DOHH2 (cell line): ENCODE data around the gene PPP3CA.

Experiments used
- H3F3A ChIP-seq: fragments of 200-600 bp; sonication (generic), shearing (Covaris generic); 2 replicates; pipeline ENCODE4 v1.6.0; 2016; ENCODE audit warnings: antibody characterized with exemption, mild to moderate bottlenecking; ENCODE audit not compliant: control insufficient read depth, insufficient read depth
- H3K27ac ChIP-seq: fragments of 200-600 bp; sonication (generic); 2 replicates; pipeline ENCODE4 v1.5.1; 2014; ENCODE audit warnings: low read depth, mild to moderate bottlenecking, low read length, moderate library complexity
- H3K27me3 ChIP-seq: fragments of 200-600 bp; sonication (generic); 2 replicates; pipeline ENCODE4 v1.6.1; 2014; ENCODE audit warnings: mild to moderate bottlenecking, low read length, mixed read lengths; ENCODE audit not compliant: control insufficient read depth
- H3K36me3 ChIP-seq: fragments of 200-600 bp; sonication (generic); 2 replicates; pipeline ENCODE4 v1.6.1; 2014; ENCODE audit warnings: mild to moderate bottlenecking, low read length, moderate library complexity, mixed read lengths; ENCODE audit not compliant: control insufficient read depth
- H3K4me1 ChIP-seq: fragments of 200-600 bp; sonication (generic); 2 replicates; pipeline ENCODE4 v1.6.1; 2014; ENCODE audit warnings: mild to moderate bottlenecking, low read length, mixed read lengths; ENCODE audit not compliant: control insufficient read depth
- H3K4me2 ChIP-seq: fragments of 200-600 bp; sonication (generic); 2 replicates; pipeline ENCODE4 v1.6.0; 2014; ENCODE audit warnings: mild to moderate bottlenecking, low read length, moderate library complexity
- H3K4me3 ChIP-seq: fragments of 200-600 bp; sonication (generic); 2 replicates; pipeline ENCODE4 v1.5.1; 2014; ENCODE audit warnings: mild to moderate bottlenecking, low read length, mixed read lengths
- H3K79me2 ChIP-seq: fragments of 200-600 bp; sonication (generic); 2 replicates; pipeline ENCODE4 v1.6.1; 2014; ENCODE audit warnings: mild to moderate bottlenecking, low read length, mixed read lengths; ENCODE audit not compliant: control insufficient read depth
- H3K9me2 ChIP-seq: fragments of 200-600 bp; sonication (generic); replicated peaks from 2 replicates; pipeline ENCODE4 v1.6.1; 2014; ENCODE audit warnings: mild to moderate bottlenecking, low read length, mixed read lengths; ENCODE audit not compliant: control insufficient read depth
- H3K9me3 ChIP-seq: fragments of 200-600 bp; sonication (generic); 2 replicates; pipeline ENCODE4 v1.6.1; 2014; ENCODE audit warnings: antibody characterized with exemption, low read length, mixed read lengths; ENCODE audit not compliant: control insufficient read depth, insufficient read depth
- H4K20me1 ChIP-seq: fragments of 200-600 bp; sonication (generic); 2 replicates; pipeline ENCODE4 v1.6.0; 2014; ENCODE audit warnings: low read depth, mild to moderate bottlenecking, antibody characterized with exemption, low read length, moderate library complexity; ENCODE audit not compliant: control insufficient read depth, insufficient read depth
- CTCF ChIP-seq: fragments of 200-600 bp; sonication (generic); IDR thresholded peaks from one replicate; pipeline ENCODE4 v1.5.1; 2014; ENCODE audit warnings: antibody characterized with exemption, mild to moderate bottlenecking, low read depth, low read length; ENCODE audit not compliant: poor library complexity, severe bottlenecking
- EZH2phosphoT487 ChIP-seq: fragments of 200-600 bp; sonication (generic); IDR thresholded peaks from 2 replicates; pipeline ENCODE4 v1.6.1; 2017; ENCODE audit warnings: borderline replicate concordance, mild to moderate bottlenecking, antibody characterized with exemption, low read length, moderate library complexity, mixed read lengths

The PPP3CA gene

GRCh38 chr4:101158507-101158906 is 188.8 kb downstream of the PPP3CA start:
- H3K4me2 ChIP-seq = no peak overlapping the region
- H3K4me1 ChIP-seq = peaks cover 18% of the 10 kb centered on the region
- no peaks in the 10 kb centered on the region for H3K9me3 ChIP-seq
- no peaks in the 10 kb centered on the region for H3K36me3 ChIP-seq
- H3K27me3 ChIP-seq = no peaks in the 10 kb centered on the region
- TF ChIP-seq EZH2phosphoT487 (no peak), CTCF (no peak)
- H4K20me1 ChIP-seq = no peaks in the 10 kb centered on the region
- H3K9me2 ChIP-seq = no peaks in the 10 kb centered on the region
- H3K4me3 ChIP-seq = no peak overlapping the region
- H3F3A ChIP-seq = no peaks in the 10 kb centered on the region
- H3K79me2 ChIP-seq = no peaks in the 10 kb centered on the region
- no peak overlapping the region for H3K27ac ChIP-seq

DNA sequence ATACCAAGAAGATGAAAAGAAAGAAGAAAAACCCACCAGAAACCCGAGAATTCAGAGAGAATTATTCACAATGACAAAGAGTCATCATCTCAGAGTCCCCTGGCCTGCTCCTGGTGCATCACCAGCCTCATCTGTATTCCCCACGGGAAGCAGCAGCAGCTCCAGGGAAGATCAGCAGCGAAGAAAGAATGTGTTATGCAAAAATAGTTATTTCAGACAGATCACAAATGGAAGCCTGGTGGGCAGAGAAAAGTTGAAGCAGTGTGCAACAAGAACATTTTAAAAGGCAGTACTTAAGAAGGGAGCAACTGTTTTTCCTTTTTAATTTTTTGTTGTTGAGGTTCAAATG is 189.2 kb downstream of the PPP3CA start:
- no peaks in the 10 kb centered on the region for H4K20me1 ChIP-seq
- H3K27ac ChIP-seq = no peak overlapping the region
- H3K27me3 ChIP-seq = no peaks in the 10 kb centered on the region
- no peak overlapping the region for H3K4me3 ChIP-seq
- no peak for TF ChIP-seq CTCF
- H3K4me2 ChIP-seq = no peak overlapping the region
- no peaks in the 10 kb centered on the region for H3K9me2 ChIP-seq
- H3K4me1 ChIP-seq = peaks cover 22% of the 10 kb centered on the region
- H3K36me3 ChIP-seq = no peaks in the 10 kb centered on the region
- no peaks in the 10 kb centered on the region for H3F3A ChIP-seq
- no peaks in the 10 kb centered on the region for H3K9me3 ChIP-seq
- no peaks in the 10 kb centered on the region for H3K79me2 ChIP-seq

- no peaks in the 10 kb centered on the region for H4K20me1 ChIP-seq
- no peak overlapping the region for H3K4me2 ChIP-seq
- no peaks in the 10 kb centered on the region for H3K27me3 ChIP-seq
- no peaks in the 10 kb centered on the region for H3F3A ChIP-seq
- H3K79me2 ChIP-seq = no peaks in the 10 kb centered on the region
- no peak overlapping the region for H3K4me3 ChIP-seq
- TF ChIP-seq CTCF (no peak), EZH2phosphoT487 (no peak)
- H3K36me3 ChIP-seq = no peaks in the 10 kb centered on the region
- H3K9me3 ChIP-seq = no peaks in the 10 kb centered on the region
- H3K9me2 ChIP-seq = no peaks in the 10 kb centered on the region
- no peak overlapping the region for H3K27ac ChIP-seq
- peaks cover 22% of the 10 kb centered on the region for H3K4me1 ChIP-seq
Observed at GRCh38 chr4:101157415-101158133, 189.8 kb downstream of the PPP3CA start.
